GM19438 (cell line): ENCODE data around the gene SMPDL3B.

Experiments used
- ATAC-seq: cut with Tn5 transposase; IDR thresholded peaks from one replicate; pipeline ENCODE4 v1.9.1; 2021; ENCODE audit warnings: low read depth; ENCODE audit not compliant: unreplicated experiment

SMPDL3B gene, protein sequence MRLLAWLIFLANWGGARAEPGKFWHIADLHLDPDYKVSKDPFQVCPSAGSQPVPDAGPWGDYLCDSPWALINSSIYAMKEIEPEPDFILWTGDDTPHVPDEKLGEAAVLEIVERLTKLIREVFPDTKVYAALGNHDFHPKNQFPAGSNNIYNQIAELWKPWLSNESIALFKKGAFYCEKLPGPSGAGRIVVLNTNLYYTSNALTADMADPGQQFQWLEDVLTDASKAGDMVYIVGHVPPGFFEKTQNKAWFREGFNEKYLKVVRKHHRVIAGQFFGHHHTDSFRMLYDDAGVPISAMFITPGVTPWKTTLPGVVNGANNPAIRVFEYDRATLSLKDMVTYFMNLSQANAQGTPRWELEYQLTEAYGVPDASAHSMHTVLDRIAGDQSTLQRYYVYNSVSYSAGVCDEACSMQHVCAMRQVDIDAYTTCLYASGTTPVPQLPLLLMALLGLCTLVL

DNA sequence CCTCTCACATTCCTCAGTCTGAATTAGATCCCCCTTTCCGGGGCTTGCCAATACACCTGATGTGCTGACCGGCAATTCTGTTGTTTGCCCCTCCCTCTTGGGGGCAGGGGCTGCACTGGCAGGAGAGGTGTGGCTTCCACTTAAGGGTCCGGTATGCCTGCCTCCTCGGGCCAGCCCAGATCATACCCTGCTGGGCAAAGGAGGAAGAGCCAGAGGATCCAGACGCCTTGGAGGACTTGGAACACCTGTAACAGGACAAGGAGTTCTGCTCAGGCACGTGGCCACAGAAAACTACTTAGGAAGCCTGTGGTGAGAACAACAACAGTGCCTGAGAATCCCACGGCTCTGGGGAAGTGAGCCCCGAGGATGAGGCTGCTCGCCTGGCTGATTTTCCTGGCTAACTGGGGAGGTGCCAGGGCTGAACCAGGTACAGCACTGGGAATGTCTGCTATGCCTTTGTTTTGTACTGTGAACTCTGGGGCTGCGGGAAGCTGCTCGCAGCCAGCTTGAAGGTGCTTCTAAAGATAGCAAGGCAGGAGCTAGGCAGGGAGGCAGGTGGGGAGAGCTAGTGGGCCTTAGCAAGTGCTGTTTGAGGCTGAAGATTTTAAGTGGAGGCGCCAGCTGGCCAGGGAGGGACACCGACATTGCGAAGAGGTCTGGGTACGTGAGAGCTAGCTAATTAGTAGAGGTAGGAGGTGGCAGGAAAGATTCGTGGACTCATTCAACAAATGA lies at the start of gene SMPDL3B:
SMPDL3B (plus strand) TSS at position 183 of the 732 bp plus-strand sequence; CDS start at position 367, 184 bp downstream.
- no peak for ATAC-seq

DNA sequence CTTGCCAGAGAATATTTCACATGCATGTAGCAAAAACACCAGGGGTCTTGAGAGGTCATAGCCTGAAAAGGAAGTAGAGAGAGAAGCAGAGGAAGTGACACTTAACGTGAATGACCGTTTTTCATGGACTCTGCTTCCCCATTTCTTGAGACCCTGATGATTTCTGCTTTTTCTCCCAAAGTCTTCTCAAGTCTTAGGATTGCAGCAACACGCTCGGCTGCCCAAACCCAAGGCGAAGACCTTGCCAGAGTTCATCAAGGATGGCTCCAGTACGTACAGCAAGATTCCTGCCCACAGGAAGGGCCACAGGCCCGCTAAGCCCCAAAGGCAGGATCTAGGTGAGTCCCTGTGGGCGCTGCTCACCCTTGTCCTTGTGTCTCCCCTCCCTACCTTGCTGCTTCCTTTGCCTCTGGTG lies 49.7 kb upstream of the SMPDL3B start:
- ATAC-seq = no peak

DNA sequence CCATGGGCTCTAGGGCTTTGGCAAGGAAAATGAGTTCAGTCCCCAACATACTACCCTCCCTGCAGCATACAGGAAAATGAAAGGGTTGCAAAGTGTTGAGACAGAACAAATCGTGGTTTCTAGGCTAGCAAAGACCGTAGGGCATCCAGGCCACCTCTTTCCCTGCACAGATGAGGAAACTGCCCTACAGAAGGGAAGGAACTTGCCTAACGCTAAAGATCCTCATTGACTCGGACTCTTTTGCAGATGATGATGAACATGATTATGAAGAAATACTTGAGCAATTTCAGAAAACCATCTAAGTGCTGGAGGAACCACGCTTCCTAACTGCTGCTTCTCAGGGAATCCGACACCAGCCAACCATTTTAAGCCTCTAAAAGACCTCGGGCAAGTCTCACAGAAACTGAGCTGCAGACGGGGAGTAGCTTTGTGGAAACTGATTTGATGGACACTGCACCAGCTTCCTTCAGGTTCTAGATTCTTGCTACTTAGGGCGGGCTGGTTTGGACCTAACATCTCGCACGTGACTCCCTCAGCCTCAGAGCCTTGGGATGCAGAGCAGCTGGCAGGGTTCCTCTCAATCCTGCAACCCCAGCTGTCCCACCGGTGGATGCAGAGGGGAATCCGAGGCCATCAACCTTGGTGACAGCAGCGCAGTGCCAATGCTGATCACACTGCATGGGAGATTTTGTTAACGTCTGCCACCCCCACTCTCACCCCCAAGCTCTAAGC lies 49.0 kb upstream of the SMPDL3B start:
- ATAC-seq = no peak

DNA sequence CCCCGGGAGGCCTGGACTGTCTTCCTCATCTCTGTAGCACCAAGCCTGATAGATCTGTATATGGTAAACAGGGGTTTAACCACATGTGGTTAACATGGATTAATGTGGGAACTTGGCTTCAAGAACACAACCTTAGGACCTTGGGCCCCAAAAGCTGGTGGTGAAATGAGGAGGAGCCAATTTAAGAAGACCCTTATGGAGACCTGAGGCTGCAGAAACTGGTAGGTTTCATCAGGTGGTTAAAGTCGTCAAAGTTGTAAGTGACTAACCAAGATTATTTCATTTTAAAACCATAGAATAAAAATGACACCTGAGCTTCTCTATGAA lies 48.5 kb upstream of the SMPDL3B start:
- ATAC-seq = no peak

DNA sequence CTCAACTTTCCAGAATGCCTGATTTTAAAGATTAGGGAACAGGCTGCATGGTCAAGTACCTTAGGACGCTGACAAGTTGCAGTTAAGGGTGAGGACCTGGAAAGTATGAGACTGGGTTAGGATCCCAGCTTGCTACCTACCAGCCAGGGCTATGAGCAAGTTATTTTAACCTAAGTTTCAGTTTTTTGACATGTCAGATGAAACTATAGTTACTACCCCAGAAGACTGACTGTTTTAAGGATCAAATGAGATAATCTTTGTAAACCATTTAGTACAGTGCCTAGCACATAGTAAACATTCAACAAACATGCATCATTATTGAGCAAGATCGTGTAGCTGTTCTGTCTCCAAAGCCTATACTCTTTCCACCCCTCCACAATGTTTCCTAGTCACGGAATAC lies 48.1 kb upstream of the SMPDL3B start:
- ATAC-seq = no peak

DNA sequence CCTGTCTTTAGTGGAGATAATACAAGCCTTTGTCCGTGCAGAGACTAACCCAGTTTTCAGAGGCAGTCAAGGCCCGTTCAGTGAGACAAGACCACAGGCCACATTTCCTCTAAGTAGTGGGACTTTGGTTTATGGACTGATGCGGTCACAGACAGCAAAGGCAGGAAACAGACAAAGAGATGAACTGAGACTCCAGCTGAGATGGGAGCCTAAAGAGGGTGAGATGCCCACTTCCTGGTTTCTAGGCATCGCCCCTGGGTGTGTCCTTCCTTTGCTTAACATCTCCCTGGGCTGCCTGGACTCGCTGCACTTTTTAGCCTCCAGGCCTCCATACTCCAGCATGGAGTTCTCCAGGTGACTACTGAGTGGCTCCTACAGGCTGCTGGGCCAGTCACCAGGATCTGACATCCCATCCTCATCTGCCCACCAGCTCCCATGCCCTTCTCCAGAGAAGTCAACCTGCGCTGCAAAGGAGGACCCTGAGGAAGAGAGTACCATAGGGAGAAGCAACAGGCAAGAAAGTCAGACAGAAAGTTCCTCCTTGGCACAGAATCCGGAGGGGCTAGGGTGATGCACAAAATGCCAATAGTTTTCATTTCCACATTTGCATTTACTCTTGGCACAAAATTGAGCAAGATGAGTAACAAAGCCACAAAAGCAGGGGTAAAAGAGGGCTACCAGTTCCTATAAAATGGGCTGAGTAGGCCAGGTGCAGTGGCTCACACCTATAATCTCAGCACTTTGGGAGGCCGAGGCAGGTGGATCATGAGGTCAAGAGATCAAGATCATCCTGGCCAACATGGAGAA lies 47.4 kb upstream of the SMPDL3B start:
- ATAC-seq = no peak

DNA sequence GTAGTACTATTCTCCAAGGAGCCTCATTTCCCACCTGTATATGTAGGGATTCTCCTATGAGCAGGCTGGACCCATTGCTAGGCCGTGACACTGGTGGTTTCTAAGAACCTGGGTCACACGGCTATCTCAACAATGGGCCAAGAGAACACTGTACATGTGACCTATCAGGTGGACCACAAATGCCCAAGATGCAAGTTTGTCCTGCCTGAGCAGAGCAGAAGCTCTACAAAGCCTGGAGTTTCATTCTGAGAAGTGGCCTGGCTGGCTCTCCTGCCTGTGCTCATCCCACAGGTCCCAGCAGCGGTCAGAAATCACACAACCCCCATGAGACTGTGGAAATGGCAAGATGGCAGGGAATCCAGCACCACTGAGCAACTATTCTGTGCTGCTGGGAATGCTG lies 45.3 kb upstream of the SMPDL3B start:
- ATAC-seq = no peak

DNA sequence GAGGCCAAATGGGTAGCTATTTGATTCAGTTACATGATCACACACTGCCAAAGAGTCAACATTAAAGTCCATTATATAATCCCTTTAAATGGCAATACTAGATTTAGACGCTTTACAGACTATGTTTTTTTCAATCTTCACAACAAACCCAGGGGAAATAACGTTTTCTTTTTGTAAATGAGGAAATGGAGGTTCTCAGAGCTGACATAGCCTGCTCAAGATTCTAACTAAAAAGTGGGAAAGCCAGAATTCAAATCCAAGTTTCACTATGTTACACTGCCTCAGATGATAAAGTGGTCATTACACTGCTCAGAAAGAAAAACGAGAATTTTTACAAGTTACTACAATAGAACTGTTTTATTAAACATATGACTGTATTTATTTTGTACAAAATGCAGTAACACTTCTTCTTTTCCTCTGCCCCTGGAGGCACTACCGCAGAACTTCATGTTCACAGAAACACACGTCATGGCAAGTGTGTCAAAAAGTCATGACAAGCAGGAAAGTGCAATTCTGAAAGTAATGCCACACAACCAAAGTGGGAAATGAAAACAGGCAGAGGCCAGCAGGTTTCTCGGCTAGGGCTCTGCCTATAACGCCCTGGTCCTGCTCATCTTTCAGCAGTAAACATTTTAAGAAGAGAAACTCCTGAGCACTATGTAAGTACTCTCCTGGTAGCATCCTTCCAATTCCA lies 43.5 kb upstream of the SMPDL3B start:
- no peak for ATAC-seq

DNA sequence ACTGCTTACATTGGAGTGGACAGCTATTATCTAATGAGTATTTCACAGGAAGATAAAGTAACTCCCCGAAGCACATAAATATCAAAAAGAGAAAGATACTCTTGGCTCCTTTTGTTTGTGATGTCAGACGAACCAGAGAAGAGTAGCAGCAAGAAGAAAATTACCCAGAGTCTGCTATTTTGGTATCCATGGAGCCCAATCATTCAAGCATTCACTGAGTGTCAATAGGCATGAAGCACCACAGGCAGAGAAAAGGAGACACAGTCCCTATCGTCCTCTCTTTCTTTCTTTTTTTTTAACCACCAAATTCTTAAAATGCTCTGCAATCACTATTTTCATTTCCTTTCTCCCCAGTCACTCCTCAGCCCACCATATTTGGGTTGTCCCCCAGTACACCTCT lies 40.3 kb upstream of the SMPDL3B start:
- ATAC-seq = no peak

DNA sequence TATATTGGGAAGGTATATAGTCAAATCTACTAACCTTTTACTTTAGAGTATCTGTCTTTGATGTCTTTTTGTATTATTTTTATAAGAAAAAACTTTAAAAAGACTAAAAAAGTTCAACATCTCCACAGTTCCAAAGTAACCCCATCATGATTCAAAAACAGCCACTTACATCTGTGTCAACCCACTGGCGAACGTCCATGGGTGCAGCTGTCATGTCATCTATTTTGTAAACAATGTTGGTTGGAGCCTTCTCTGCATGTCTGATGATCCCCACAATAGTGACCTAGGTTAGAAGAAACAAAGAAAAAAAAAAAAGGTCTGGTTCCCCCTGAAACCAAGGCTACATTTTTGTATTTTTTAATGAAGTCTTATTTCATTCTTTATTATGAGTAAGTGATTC lies 28.0 kb upstream of the SMPDL3B start:
- ATAC-seq = no peak

DNA sequence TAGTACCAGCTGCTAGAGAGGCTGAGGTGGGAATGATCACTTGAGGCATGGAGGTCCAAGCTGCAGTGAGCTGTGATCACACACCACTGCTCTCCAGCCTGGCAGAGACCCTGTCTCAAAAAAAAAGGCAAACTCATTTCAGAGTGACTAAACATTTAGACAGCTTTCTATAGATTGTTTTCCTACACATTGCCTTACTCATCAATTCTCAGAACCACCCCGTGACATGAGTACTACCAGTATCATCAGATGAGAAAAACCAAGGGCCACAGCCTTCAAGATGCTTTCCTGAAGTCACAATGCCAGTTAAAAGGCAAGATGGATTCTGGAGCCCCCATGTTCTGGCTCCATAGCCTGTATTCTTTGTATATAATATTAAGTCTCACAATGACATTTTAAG lies 22.4 kb upstream of the SMPDL3B start:
- no peak for ATAC-seq

DNA sequence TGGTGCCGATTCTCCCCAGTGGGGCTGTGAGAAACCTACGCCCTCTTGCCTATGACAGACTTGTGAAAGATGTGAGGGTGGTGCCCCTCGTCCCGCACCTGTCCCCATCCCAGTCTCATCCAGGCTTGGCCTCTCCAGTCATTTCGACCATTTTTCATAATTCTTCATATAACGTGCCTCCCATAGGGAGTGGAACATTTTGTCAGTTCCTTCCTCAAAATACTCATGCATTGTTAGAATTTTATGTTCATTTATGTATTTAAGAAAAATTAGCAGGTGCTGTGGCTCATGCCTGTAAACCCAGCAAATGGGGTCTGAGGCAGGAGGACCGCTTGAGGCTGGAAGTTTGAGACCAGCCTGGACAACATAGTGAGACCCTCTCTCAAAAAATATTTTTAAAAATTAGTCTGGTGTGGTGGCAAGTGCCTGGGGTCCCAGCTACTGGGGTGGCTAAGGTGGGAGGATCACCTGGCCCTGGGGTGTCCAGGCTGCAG lies 19.7 kb upstream of the SMPDL3B start:
- no peak for ATAC-seq

DNA sequence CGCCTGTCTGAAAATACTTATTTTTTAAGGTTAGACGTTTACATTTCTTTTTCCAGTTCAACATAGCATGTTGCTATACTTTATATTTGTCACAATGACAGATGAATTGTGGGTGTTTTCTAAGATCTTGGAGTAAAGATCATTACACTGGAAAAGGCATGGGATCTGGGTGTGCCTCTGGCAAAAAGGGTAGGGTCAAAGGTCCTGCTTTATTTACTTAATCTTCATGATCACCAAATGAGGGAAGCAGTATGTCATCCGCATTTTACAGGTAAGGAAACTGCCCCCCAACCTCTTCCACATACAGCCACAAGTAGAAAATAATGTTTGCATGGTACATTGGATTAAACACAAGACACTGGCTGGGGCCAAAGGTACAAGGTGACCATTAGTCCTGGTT lies 12.5 kb upstream of the SMPDL3B start:
- no peak for ATAC-seq

DNA sequence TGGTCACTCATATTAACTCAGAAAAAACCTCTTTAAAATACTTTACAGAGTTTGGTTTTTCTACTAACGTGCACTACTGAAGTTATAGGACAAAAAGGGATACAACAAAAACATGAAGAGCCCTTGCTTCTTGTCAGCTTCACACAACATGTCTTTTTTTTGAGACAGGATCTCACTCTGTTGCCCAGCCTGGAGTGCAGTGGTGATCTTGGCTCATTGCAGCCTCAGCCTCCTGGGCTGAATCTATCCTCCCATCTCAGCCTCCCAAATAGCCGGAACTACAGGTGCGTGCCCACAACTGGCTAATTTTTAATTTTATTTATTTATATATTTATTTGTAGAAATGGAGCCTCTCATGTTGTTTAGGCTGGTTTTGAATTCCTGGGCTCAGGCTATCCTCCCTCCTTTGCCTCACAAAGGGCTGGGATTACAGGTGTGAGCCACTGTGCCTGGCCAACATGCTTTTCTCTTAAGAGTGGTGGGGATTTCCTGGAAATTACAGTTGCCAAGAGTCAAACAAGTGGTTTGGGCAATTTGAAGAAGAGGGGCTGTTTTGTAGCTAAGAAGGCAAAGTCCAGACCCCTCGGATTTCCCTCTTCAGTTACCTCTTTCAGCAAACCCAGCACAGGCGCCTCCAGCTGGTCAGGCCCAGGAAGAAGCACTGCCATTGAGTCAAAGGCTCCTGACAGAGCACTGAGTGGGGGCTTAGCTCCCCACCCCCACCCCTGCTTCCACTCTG lies 6.4 kb upstream of the SMPDL3B start:
- ATAC-seq = no peak

DNA sequence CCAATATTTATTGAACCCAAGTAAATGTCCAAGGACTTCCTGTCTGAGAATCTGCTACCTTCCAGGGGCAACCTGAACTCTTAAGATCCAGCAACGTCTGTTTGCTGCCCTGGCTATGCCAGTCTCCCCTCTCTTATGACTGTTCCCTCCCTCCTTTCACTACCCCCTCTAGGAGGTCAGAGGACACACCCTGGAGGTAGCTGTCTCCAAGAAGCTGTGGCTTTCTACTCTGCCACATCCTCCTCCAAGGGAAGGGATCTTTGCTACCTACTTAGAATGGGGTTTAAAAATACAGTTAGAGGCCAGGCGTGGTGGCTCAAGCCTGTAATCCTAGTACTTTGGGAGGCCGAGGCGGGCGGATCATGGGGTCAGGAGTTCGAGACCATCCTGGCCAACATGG lies 3.6 kb upstream of the SMPDL3B start:
- ATAC-seq = no peak

DNA sequence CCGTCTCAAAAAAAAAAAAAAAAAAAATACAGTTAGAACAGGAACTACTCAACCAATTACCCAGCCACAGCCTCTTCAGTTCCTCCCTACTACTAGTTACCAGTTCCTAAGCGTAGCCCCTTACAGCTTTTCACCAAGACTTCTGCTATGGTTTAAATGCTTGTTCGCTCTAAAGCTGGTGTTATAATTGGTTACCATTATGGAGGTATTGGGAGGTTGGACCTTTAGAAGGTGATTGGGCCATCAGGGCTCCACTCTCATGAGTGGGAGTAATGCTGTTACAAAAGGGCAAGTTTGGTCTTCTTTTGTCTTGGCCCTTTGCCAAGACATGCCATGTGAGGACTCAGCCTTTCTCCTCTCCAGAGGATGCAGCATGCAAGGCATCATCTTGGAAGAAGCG lies 3.0 kb upstream of the SMPDL3B start:
- no peak for ATAC-seq

DNA sequence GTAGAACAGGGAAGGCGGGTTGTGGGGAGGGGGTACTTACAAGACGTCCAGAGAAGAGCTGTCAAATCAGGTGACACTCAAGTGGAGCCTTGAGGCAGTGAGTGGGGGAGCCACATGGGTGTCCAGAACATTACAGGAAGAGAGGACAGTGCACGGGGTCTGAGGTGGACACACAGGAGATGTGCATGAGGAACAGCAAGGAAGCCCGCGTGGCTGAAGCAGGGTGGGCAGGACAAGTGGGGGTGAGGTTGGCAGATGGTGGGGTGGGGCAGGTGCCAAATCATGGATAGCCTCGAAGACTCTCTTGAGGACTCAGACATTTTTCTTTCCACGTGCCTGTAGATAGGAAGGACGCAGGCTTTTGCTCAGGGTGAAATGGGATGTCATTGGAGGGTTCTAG lies 921 bp downstream of the SMPDL3B start:
- no peak for ATAC-seq

DNA sequence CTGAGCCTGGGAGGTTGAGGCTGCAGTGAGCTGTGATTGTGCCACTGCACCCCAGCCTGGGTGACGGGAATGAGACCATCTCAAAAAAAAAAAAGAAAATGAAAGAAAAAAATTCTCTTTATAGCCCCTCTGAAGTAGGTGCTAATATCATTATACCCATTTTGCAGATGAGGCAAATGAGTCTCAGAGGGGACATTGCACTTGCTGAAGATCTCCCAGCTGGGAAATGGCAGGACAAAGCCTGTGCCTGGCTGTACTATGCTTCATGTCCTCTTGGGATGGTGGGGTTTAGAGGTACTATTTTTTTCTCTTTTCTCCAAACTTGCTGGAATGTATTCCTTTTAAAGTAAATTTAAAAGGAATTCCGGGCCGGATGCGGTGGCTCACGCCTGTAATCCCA lies 1.6 kb downstream of the SMPDL3B start:
- no peak for ATAC-seq

DNA sequence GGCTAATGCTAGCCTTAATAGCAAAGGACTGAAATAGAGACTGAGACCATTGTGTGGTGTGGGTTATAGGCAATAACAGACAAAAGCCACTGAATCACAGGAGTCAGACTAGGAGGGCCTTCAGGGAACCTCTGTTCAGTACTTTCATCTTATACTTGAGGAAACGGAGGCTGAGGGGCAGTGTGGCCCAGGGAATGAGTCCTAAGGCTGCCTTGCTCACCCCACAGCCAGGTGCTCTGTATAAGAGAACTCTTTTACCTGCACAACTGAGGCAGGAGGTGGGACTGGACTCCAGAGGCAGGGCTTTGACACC lies 2.7 kb downstream of the SMPDL3B start:
- no peak for ATAC-seq
